Mesenchymal stem cell (in vitro differentiated cells and primary cell): Measurements from ENCODE around the gene EMX2.

ENCODE experiments used
- DNase-seq: peaks from one replicate; pipeline ENCODE4 v3.0.0-alpha.2; 2013
- H2AFZ ChIP-seq: one replicate; pipeline ENCODE4 v1.6.1; 2013; ENCODE audit warnings: low read depth, mild to moderate bottlenecking, control low read depth, inconsistent platforms, low read length, moderate library complexity
- H2AK5ac ChIP-seq: 2 replicates; pipeline ENCODE4 v1.6.1; 2013; ENCODE audit warnings: low read length, moderate library complexity, mild to moderate bottlenecking, inconsistent platforms; ENCODE audit not compliant: severe bottlenecking
- H2BK120ac ChIP-seq: one replicate; pipeline ENCODE4 v1.6.1; 2013; ENCODE audit warnings: low read depth, mild to moderate bottlenecking, inconsistent platforms, low read length, moderate library complexity
- H2BK12ac ChIP-seq, 2 experiments: one replicate each; pipeline ENCODE4 v1.6.1; 2013; ENCODE audit warnings: inconsistent platforms in 2 of 2, low read length in 2 of 2, mild to moderate bottlenecking in 2 of 2, moderate library complexity in 2 of 2, control low read depth in 1 of 2
- H2BK15ac ChIP-seq: one replicate; pipeline ENCODE4 v1.6.1; 2013; ENCODE audit warnings: mild to moderate bottlenecking, low read depth, inconsistent platforms; ENCODE audit not compliant: poor library complexity, severe bottlenecking
- H2BK5ac ChIP-seq: 2 replicates; pipeline ENCODE4 v1.6.1; 2013; ENCODE audit warnings: low read depth, mild to moderate bottlenecking, low read length, control low read depth, inconsistent platforms; ENCODE audit not compliant: poor library complexity, severe bottlenecking
- H3K14ac ChIP-seq, 2 experiments: one replicate each; pipeline ENCODE4 v1.6.1; 2013; ENCODE audit warnings: inconsistent platforms in 2 of 2, low read length in 2 of 2, control low read depth in 1 of 2, mild to moderate bottlenecking in 1 of 2, moderate library complexity in 1 of 2
- H3K18ac ChIP-seq, 2 experiments: one replicate each; pipeline ENCODE4 v1.6.1; 2013; ENCODE audit warnings: inconsistent platforms in 2 of 2, low read length in 2 of 2, control low read depth in 1 of 2, low read depth in 1 of 2, mild to moderate bottlenecking in 1 of 2
- H3K23ac ChIP-seq, 2 experiments: one replicate each; pipeline ENCODE4 v1.6.1; 2013; ENCODE audit warnings: inconsistent platforms in 2 of 2, low read length in 2 of 2, mild to moderate bottlenecking in 2 of 2, moderate library complexity in 2 of 2, control low read depth in 1 of 2
- H3K27ac ChIP-seq: 2 replicates; pipeline ENCODE4 v1.5.1; 2013; ENCODE audit warnings: mild to moderate bottlenecking, moderate library complexity, low read length, control low read depth, inconsistent platforms; ENCODE audit not compliant: poor library complexity, severe bottlenecking
- H3K27me3 ChIP-seq, 2 experiments: 2 replicates each; pipeline versions ENCODE4 v1.6.1 to v1.7.0; 2013; ENCODE audit warnings: low read length in 2 of 2, mild to moderate bottlenecking in 2 of 2, moderate library complexity in 2 of 2, control low read depth in 1 of 2, inconsistent platforms in 1 of 2; ENCODE audit not compliant: control insufficient read depth in 1 of 2, insufficient read depth in 1 of 2
- H3K36me3 ChIP-seq, 2 experiments: 2 replicates each; pipeline versions ENCODE4 v1.6.1 to v1.7.0; 2013; ENCODE audit warnings: low read length in 2 of 2, control low read depth in 1 of 2, inconsistent platforms in 1 of 2, low read depth in 1 of 2, mild to moderate bottlenecking in 1 of 2; ENCODE audit not compliant: insufficient read depth in 2 of 2, control insufficient read depth in 1 of 2
- H3K4ac ChIP-seq, 2 experiments: one replicate each; pipeline ENCODE4 v1.6.1; 2013; ENCODE audit warnings: inconsistent platforms in 2 of 2, low read length in 2 of 2, mild to moderate bottlenecking in 2 of 2, moderate library complexity in 2 of 2, control low read depth in 1 of 2, low read depth in 1 of 2
- H3K4me1 ChIP-seq: 2 replicates; pipeline ENCODE4 v1.6.1; 2013; ENCODE audit warnings: low read depth, low read length, control low read depth; ENCODE audit not compliant: control insufficient read depth, insufficient read depth
- H3K4me2 ChIP-seq: 2 replicates; pipeline ENCODE4 v1.6.1; 2013; ENCODE audit warnings: low read length, mild to moderate bottlenecking, inconsistent platforms; ENCODE audit not compliant: poor library complexity, severe bottlenecking
- H3K4me3 ChIP-seq, 2 experiments: 2 replicates each; pipeline versions ENCODE4 v1.5.1 to v1.7.0; 2013; ENCODE audit warnings: low read length in 2 of 2, mild to moderate bottlenecking in 2 of 2, control low read depth in 1 of 2, low read depth in 1 of 2; ENCODE audit not compliant: insufficient read depth in 1 of 2
- H3K79me1 ChIP-seq: replicated peaks from 2 replicates; pipeline ENCODE4 v1.6.1; 2013; ENCODE audit warnings: mild to moderate bottlenecking, control low read depth, low read length, inconsistent platforms; ENCODE audit not compliant: poor library complexity, severe bottlenecking
- H3K9ac ChIP-seq: 2 replicates; pipeline ENCODE4 v1.7.0; 2013; ENCODE audit warnings: mild to moderate bottlenecking, low read length, moderate library complexity
- H3K9me3 ChIP-seq: 2 replicates; pipeline ENCODE4 v1.7.0; 2013; ENCODE audit warnings: mild to moderate bottlenecking, low read length; ENCODE audit not compliant: control insufficient read depth
- H4K8ac ChIP-seq: one replicate; pipeline ENCODE4 v1.6.1; 2013; ENCODE audit warnings: inconsistent platforms, mild to moderate bottlenecking, low read length, moderate library complexity
- H4K91ac ChIP-seq: one replicate; pipeline ENCODE4 v1.6.1; 2013; ENCODE audit warnings: mild to moderate bottlenecking, low read length, inconsistent platforms
- WGBS: methylation state at CpG from one replicate; pipeline ENCODE4 v1.1.7; 2013; ENCODE audit warnings: mixed read lengths; 5-methylcytosine and 5-hydroxymethylcytosine counted together

EMX2 gene

DNA sequence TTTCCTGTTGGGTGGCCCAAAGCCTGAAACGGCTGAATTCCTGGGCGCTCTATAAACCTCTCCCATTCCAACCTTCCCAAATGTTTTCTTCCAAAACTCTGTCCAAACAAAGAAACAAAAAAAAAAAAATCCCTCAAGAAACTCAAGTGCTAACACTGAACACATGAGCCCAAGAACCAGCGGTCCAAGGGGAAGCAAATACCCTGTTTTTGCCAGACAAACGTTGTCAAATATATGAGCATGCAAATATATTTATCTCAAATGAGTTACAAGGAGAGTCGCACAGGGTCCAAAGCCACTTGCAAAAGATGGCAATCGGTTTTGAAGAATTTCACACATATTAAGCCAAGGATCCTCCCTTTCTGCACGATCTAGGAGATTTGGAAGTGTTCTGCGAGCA lies 23.3 kb upstream of the EMX2 start:
- H3K36me3 ChIP-seq, result peaks cover 0 to 9% of the 10 kb centered on the region in 2 experiments
- H2BK5ac ChIP-seq, result no peak overlapping the region
- no peak overlapping the region for H2BK120ac ChIP-seq
- no peak overlapping the region for H2BK12ac ChIP-seq
- peaks cover 0 to 11% of the 10 kb centered on the region in 2 experiments for H3K27me3 ChIP-seq
- no peaks in the 10 kb centered on the region for H3K4me1 ChIP-seq
- no peaks in the 10 kb centered on the region for H3K79me1 ChIP-seq
- no peak overlapping the region for H2AFZ ChIP-seq
- H3K27ac ChIP-seq, result no peak overlapping the region
- 74% methylated on average over 6 of the region's 8 CpGs for WGBS
- H3K9ac ChIP-seq, result no peak overlapping the region
- no peak for DNase-seq
- H3K4me3 ChIP-seq, result no peak overlapping the region
- H3K4me2 ChIP-seq, result no peak overlapping the region
- no peak overlapping the region for H3K18ac ChIP-seq
- H2AK5ac ChIP-seq, result no peak overlapping the region
- no peak overlapping the region for H4K91ac ChIP-seq
- H3K23ac ChIP-seq, result no peak overlapping the region
- H3K14ac ChIP-seq, result no peak overlapping the region
- H4K8ac ChIP-seq, result no peak overlapping the region
- H3K9me3 ChIP-seq, result no peaks in the 10 kb centered on the region
- H2BK15ac ChIP-seq, result no peak overlapping the region
- H3K4ac ChIP-seq, result no peak overlapping the region

DNA sequence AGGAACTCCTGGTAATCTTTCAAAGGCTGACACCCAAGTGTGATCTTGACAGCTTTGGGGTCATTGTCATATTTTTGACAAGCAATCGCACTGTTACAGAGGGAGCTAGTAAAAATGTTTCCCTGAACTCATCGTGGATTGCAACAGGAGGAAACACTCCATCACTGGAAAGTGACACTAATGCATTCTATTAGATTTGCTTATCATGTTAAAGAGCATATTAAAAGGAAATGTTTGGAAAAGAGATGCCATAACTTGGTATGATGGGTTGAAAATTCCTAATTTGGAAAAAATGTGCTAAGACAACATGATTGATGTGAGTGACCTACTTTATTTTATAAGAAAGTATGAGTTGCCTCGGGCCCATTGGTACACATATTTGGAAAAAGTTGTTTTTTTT lies 22.7 kb upstream of the EMX2 start:
- Histone ChIP-seq H2BK12ac (no peak overlapping the region), H2BK120ac (no peak overlapping the region)
- WGBS, result 56% methylated on average over 2 of the region's 3 CpGs

DNA sequence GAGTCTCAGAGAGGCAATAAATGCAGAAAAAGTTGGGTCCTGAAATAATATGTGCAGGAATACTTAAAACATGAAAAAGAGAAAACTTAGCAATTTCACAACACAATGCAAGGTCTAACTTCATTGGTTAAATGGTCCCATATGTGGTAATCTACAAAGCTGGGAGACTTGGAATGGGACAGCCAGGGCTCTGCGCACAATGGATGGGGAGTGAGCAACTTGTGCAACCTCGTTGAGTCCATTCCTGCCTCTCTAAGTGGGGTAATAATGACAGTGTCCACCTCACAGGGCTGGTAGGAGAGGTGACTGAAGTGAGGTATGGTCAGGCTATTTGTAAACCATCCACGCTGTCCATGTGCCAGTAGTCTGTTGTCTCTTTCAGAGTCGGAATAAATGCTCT lies 11.8 kb upstream of the EMX2 start:
- DNase-seq, result no peak
- Histone ChIP-seq H4K91ac (no peak overlapping the region), H2AFZ (no peak overlapping the region), H2BK120ac (no peak overlapping the region), H2BK12ac (no peak overlapping the region), H3K23ac (no peak overlapping the region), H2BK5ac (no peak overlapping the region), H3K18ac (no peak overlapping the region), H3K27me3 (peaks cover 0 to 64% of the 10 kb centered on the region in 2 experiments), H3K27ac (no peak overlapping the region), H3K9me3 (no peaks in the 10 kb centered on the region), H3K4me2 (no peak overlapping the region), H3K4ac (no peak overlapping the region), H3K9ac (no peak overlapping the region), H3K14ac (no peak overlapping the region), H3K4me1 (peaks cover 16% of the 10 kb centered on the region), H3K4me3 (no peak overlapping the region), H3K79me1 (no peaks in the 10 kb centered on the region), H2AK5ac (no peak overlapping the region), H2BK15ac (no peak overlapping the region), H3K36me3 (peaks cover 0 to 3% of the 10 kb centered on the region in 2 experiments), H4K8ac (no peak overlapping the region)
- WGBS, result 64% methylated on average over 4 of the region's 4 CpGs

More for the DNA sequence above, 22.7 kb upstream of the EMX2 start:
- no peak for DNase-seq
- Histone ChIP-seq H3K79me1 (no peaks in the 10 kb centered on the region), H2BK15ac (no peak overlapping the region), H3K9me3 (no peaks in the 10 kb centered on the region), H3K9ac (no peak overlapping the region), H3K23ac (no peak overlapping the region), H2AK5ac (no peak overlapping the region), H2AFZ (no peak overlapping the region), H3K4me3 (no peak overlapping the region), H3K4me2 (no peak overlapping the region), H3K27me3 (peaks cover 0 to 13% of the 10 kb centered on the region in 2 experiments), H3K4me1 (no peaks in the 10 kb centered on the region), H2BK5ac (no peak overlapping the region), H4K91ac (no peak overlapping the region), H3K4ac (no peak overlapping the region), H3K18ac (no peak overlapping the region), H3K36me3 (peaks cover 0 to 9% of the 10 kb centered on the region in 2 experiments), H3K14ac (no peak overlapping the region), H4K8ac (no peak overlapping the region), H3K27ac (no peak overlapping the region)

GRCh38 chr10:117531371-117532002 lies 11.1 kb upstream of the EMX2 start:
- no peak overlapping the region for H2BK5ac ChIP-seq
- H2AFZ ChIP-seq, result no peak overlapping the region
- no peak overlapping the region for H3K4me3 ChIP-seq
- H3K14ac ChIP-seq, result no peak overlapping the region
- H2BK120ac ChIP-seq, result no peak overlapping the region
- peaks cover 16% of the 10 kb centered on the region for H3K4me1 ChIP-seq
- no peak overlapping the region for H4K8ac ChIP-seq
- H3K27ac ChIP-seq, result no peak overlapping the region
- no peak overlapping the region for H3K18ac ChIP-seq
- 41% methylated on average over 12 of the region's 14 CpGs for WGBS
- no peak overlapping the region for H2AK5ac ChIP-seq
- no peak overlapping the region for H3K4ac ChIP-seq
- H3K79me1 ChIP-seq, result no peaks in the 10 kb centered on the region
- H3K36me3 ChIP-seq, result peaks cover 0 to 3% of the 10 kb centered on the region in 2 experiments
- no peak overlapping the region for H3K23ac ChIP-seq
- no peak overlapping the region for H4K91ac ChIP-seq
- H3K4me2 ChIP-seq, result no peak overlapping the region
- H2BK12ac ChIP-seq, result no peak overlapping the region
- DNase-seq, result no peak
- H3K9me3 ChIP-seq, result no peaks in the 10 kb centered on the region
- H3K27me3 ChIP-seq, result peaks cover 0 to 71% of the 10 kb centered on the region in 2 experiments
- no peak overlapping the region for H3K9ac ChIP-seq
- no peak overlapping the region for H2BK15ac ChIP-seq
